Measurements from ENCODE around the gene CPSF4L. TPM values are rescaled to one million over a fixed set of nuclear protein-coding genes. Genes with fewer than 3 reads are reported as not detected.

The CPSF4L gene
- total and polyA plus RNA-seq, 2 of the 13 experiments (the other 11 are each of a cell fraction or from before 2014, with no cell fraction given), result 0.73 to 1.6 TPM

DNA sequence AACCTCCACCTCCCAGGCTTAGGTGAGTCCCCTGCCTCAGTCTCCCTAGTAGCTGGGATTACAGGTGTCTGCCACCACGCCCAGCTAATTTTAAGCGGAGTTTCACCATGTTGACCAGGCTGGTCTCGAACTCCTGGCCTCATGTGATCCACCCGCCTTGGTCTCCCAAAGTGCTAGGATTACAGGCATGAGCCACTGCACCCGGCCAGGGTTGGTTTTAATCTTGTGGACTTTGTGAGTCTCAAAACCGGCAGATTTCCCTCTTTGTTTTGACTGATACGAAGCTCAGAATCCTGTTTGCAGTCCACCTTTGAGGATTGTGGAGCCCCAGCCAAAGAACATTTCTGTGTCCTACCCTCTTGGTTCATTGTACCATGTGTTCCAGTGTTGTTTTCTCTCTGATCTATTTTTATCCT is 16.4 kb upstream of the CPSF4L start (continued):
- no peak for TF ChIP-seq ZSCAN5A (CRISPR knock-in tag; IDR thresholded peaks at IDR 0.05; ENCODE audit: borderline replicate concordance)
- no peak for TF ChIP-seq ZNF549 (CRISPR knock-in tag; IDR thresholded peaks at IDR 0.05)
- TF ChIP-seq ZGPAT (CRISPR knock-in tag; IDR thresholded peaks at IDR 0.05), result peak; percentile 68
- TF ChIP-seq ZFYVE20 (CRISPR knock-in tag; IDR thresholded peaks at IDR 0.05; ENCODE audit: borderline replicate concordance, low read depth), result no peak
- no peak for TF ChIP-seq MTF1 (CRISPR knock-in tag; IDR thresholded peaks at IDR 0.05)
- peak; percentile 63; the same call in 1 of the 2 replicates for TF ChIP-seq ZNF232 (CRISPR knock-in tag; IDR thresholded peaks at IDR 0.05; ENCODE audit: borderline replicate concordance)
- peak; percentile 25; the same call in 1 of the 2 replicates for TF ChIP-seq REPIN1 (CRISPR knock-in tag; IDR thresholded peaks at IDR 0.05; ENCODE audit: borderline replicate concordance, low read depth)
- TF ChIP-seq ZFP1 (CRISPR knock-in tag; IDR thresholded peaks at IDR 0.05), result 0 out of 2 replicates have a peak, but pooled peaks have one; percentile 30
- TF ChIP-seq RXRA (CRISPR knock-in tag; IDR thresholded peaks at IDR 0.05), result 0 out of 2 replicates have a peak, but pooled peaks have one; percentile 32
- TF ChIP-seq, protein P1, sequence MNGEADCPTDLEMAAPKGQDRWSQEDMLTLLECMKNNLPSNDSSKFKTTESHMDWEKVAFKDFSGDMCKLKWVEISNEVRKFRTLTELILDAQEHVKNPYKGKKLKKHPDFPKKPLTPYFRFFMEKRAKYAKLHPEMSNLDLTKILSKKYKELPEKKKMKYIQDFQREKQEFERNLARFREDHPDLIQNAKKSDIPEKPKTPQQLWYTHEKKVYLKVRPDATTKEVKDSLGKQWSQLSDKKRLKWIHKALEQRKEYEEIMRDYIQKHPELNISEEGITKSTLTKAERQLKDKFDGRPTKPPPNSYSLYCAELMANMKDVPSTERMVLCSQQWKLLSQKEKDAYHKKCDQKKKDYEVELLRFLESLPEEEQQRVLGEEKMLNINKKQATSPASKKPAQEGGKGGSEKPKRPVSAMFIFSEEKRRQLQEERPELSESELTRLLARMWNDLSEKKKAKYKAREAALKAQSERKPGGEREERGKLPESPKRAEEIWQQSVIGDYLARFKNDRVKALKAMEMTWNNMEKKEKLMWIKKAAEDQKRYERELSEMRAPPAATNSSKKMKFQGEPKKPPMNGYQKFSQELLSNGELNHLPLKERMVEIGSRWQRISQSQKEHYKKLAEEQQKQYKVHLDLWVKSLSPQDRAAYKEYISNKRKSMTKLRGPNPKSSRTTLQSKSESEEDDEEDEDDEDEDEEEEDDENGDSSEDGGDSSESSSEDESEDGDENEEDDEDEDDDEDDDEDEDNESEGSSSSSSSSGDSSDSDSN (CRISPR knock-in tag; IDR thresholded peaks at IDR 0.05), result peak; percentile 55; the same call in 1 of the 2 replicates
- TF ChIP-seq U2AF1 (optimal IDR thresholded peaks at IDR 0.05; ENCODE audit: low read depth, low read length), result no peak
- TF ChIP-seq HDAC1 (CRISPR knock-in tag; IDR thresholded peaks at IDR 0.05), result peak; percentile 73
- TF ChIP-seq, protein P2, sequence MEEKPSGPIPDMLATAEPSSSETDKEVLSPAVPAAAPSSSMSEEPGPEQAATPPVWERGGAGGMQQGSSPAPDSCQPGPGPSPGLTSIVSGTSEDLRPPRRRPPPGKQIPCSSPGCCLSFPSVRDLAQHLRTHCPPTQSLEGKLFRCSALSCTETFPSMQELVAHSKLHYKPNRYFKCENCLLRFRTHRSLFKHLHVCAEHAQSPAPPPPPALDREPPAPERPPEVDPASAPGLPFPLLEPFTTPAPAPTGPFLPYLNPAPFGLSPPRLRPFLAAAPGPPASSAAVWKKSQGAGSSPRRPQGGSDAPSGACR (CRISPR knock-in tag; IDR thresholded peaks at IDR 0.05), result 0 out of 2 replicates have a peak, but pooled peaks have one; percentile 57
- TF ChIP-seq, protein P3, sequence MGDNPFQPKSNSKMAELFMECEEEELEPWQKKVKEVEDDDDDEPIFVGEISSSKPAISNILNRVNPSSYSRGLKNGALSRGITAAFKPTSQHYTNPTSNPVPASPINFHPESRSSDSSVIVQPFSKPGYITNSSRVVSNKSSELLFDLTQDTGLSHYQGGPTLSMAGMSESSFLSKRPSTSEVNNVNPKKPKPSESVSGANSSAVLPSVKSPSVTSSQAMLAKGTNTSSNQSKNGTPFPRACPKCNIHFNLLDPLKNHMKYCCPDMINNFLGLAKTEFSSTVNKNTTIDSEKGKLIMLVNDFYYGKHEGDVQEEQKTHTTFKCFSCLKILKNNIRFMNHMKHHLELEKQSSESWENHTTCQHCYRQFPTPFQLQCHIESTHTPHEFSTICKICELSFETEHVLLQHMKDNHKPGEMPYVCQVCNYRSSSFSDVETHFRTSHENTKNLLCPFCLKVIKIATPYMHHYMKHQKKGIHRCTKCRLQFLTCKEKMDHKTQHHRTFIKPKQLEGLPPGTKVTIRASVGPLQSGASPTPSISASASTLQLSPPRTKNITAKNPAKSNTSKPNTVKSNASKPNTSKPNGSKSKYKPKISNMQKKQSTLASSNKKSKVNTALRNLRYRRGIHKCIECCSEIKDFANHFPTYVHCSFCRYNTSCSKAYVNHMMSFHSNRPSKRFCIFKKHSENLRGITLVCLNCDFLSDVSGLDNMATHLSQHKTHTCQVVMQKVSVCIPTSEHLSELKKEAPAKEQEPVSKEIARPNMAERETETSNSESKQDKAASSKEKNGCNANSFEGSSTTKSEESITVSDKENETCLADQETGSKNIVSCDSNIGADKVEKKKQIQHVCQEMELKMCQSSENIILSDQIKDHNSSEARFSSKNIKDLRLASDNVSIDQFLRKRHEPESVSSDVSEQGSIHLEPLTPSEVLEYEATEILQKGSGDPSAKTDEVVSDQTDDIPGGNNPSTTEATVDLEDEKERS (CRISPR knock-in tag; IDR thresholded peaks at IDR 0.05), result 0 out of 2 replicates have a peak, but pooled peaks have one; percentile 56
- TF ChIP-seq HNF4A (CRISPR knock-in tag; IDR thresholded peaks at IDR 0.05), result peak; percentile 94
- TF ChIP-seq PHF21A (CRISPR knock-in tag; IDR thresholded peaks at IDR 0.05), result peak; percentile 81
- peak; percentile 15; the same call in 1 of the 2 replicates for TF ChIP-seq IRF2 (CRISPR knock-in tag; IDR thresholded peaks at IDR 0.05)
- peak; percentile 99 for TF ChIP-seq ZMYM3 (CRISPR knock-in tag; IDR thresholded peaks at IDR 0.05)
- peak; percentile 60 for TF ChIP-seq GATAD2A (CRISPR knock-in tag; IDR thresholded peaks at IDR 0.05)
- peak; percentile 59 for TF ChIP-seq FOXC1 (CRISPR knock-in tag; IDR thresholded peaks at IDR 0.05; ENCODE audit: borderline replicate concordance)
- TF ChIP-seq NR2F2 (IDR thresholded peaks at IDR 0.05; ENCODE audit: borderline replicate concordance, low read depth), result peak; percentile 48; the same call in 1 of the 2 replicates
- TF ChIP-seq MED1 (CRISPR knock-in tag; IDR thresholded peaks at IDR 0.05), result peak; percentile 89

All from HepG2 (cell line).